ENCODE data around the gene CLEC16A.
"Not testable (repeated sequence)": the region's sequence is repeated elsewhere in the genome, so short reads cannot be mapped to it uniquely, and the experiment has no call there.

The CLEC16A gene

DNA sequence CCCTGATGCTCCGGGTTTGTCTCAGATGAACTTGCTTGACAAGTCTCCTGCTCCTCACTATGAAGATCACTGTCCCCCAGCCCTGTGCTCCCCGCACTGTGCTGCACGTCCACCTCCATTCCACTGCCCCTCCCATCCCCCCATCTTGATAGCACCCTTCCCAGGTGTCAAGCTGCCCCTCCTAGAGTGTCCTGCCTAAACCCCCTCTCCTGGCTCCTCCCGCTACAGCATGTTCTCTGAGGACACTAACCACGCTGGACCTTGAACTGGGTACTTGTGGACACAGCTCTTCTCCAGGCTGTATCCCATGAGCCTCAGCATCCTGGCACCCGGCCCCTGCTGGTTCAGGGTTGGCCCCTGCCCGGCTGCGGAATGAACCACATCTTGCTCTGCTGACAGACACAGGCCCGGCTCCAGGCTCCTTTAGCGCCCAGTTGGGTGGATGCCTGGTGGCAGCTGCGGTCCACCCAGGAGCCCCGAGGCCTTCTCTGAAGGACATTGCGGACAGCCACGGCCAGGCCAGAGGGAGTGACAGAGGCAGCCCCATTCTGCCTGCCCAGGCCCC, 20.6 kb upstream of the CLEC16A start:
- DNase-seq: no peak

DNA sequence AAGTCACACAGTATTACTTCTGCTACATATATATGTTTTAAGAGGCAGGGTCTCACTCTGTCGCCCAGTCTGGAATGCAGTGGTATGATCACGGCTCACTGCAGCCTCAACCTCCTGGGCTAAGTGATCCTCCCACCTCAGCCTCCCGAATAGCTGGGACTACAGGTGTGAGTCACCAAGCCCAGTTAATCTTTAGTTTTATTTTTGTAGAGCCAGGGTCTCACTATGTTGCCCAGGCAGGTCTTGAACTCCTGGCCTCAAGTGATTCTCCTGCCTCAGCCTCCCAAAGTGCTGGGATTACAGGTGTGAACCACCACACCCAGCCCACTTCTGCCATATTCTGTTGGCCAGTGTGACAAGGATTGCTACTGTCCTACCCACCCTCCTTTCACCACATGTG, 19.1 kb upstream of the CLEC16A start:
- not testable (repeated sequence) for DNase-seq

DNA sequence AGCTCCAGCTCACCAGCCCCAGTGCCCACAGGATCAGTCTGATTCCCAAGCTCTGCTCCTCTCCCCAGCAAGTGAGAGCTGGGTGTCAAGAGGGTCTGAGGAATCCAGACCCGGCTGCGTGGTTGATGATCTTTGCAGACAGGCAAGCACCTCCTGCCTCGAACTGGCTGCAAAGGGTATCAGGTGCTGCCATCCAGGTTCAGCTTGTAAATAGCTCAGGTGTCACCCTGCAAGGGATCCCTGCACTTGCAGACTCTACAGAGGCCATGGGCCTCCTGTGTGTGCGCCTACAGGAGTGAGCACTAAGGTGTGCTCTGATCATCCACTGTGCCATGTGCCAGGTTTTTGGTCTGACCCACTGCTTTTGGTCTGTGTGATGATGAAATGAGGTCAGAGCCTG, 18.3 kb upstream of the CLEC16A start:
- no peak for DNase-seq

DNA sequence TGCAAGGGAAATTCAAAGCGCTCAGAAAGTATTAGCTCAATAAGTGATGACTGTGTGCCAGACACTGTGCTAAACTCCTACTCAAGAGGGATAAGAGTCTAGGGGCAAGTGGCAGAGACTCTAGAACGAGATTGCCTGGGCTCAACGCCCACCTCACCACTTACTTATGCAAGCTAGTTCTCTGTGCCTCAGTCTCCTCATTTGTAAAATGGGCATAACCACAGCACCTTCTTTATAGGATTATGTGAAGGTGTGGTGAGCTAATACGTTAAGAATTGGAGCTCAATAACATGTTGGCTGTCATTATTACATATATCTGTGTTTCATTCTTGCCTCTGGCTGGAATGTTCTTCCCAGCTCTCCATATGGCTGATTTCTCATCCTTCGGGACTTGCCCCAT, 17.5 kb upstream of the CLEC16A start:
- no peak for DNase-seq

DNA sequence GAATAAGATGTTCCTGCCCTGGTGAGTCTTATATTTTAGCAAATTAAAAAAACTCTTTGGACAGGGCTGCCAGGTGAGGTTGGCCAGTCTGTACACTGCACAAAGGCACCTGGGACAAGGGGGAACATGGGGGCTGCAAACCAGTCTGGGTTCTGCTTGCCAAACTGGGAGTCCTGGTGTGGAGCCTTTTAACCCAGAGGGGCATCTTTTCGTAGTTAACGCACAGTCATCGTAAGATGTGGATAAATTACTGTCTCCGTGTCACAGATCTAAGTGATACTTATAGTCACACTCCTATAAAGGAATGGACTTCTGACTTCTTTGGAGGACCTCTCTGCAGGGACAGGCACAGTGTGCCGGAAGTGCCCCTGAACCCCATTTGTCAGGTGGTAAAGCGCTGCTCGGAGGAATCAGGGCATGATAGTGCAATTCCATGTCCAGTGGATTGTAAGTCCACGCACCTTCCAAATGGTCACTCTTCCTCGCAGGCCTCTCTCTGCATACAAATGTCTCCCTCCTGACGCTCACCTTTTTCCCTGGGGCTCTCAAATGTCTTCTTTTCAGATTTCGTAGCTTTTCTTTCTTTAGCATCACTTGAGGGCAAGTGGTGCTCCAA, 16.8 kb upstream of the CLEC16A start:
- DNase-seq: no peak

DNA sequence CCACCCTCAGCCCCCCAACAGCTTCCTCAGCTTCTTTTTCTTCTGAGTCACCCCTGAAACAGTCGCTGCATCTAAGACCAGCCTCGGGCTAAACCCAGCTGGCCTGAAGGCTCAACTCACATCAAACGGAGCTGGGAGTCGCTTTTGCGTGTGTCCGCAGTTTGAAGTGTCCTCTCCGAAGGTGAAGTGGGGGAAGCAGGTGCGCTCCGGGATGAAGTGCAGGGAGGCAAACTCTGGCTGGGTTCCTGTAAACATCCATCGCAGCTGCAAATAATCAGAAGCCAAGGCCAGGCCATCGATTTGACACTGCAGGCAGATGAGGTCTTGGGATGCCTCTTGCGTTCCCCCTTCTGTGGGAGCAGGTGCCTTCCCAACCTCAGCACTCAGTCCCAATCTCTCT, 15.3 kb upstream of the CLEC16A start:
- DNase-seq: peak; percentile 73

DNA sequence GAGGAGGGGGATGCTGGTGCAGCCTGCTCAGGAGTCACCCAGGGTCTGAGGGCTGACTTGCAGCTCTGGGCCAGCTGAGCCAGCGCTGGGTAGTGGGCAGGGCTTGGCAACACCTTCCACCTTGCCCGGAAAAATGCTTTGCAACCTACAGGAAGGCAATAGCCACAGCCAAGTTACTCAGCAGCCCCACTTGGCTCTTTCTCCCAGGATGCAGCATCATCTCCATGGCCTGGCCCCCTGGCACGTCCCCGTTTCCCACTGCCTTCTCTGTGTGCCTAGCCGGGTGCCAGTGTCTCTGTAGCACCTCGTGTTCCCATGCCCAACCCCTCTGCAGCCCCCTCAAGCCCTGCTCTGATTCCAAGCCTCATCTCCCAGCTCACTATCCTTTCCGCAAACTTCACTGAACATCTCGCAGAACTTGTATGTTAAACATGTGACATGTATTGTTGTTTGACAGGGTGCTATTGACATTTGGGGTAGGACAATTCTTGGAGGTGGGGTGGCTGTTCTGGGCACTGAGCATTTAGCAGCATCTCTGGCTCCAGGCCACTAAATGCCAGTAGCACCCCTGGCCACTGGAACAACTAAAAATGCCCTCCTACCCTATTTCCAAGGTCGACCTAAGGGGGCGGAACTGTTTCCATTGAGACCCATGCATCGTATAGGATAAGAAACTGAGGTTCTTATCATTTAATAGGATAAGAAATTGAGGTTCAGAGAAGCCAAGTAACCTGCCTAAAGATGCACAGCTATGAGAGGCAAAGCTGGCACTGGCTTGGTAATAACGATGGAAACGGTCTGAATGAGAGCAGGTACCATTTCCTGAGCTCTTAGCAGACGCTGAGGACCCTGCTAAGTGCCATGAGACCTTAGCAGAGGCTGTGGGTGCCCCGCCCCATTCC, 14.3 kb upstream of the CLEC16A start:
- peak; percentile 63 for DNase-seq

DNA sequence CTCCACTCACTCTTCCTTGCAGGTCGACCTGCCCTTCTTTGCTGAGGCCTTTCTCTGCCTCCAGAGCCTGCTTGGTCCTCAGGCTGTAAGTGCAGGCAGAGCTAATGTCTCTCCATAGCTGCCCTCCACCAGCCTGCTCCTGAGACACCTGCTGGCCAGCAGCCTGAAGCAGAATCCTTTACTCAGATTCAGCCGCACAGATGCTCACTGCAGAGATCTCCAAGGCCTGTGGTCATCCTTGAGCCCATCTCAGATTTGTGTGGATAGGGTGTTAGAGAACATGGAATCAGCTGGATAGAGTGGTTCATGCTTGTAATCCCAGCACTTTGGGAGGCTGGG, 13.6 kb upstream of the CLEC16A start:
- DNase-seq: no peak

DNA sequence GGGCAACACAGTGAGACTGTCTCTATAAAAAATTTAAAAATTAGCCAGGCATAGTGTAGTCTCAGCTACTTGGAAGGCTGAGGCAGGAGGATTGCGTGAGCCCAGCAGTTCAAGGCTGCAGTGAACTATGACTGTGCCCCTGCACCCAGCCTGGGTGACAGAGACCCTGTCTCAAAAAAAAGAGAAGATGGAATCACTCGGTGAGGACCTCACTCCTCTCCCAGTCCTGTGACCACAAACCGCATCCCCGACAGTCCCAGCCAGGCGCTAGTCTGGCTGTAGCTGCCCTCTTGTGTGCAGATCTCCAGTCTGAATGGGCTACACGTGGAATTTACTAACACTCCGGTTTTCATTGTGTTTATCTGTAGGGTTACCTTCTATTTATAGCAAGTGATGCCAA, 13.2 kb upstream of the CLEC16A start:
- DNase-seq: no peak

DNA sequence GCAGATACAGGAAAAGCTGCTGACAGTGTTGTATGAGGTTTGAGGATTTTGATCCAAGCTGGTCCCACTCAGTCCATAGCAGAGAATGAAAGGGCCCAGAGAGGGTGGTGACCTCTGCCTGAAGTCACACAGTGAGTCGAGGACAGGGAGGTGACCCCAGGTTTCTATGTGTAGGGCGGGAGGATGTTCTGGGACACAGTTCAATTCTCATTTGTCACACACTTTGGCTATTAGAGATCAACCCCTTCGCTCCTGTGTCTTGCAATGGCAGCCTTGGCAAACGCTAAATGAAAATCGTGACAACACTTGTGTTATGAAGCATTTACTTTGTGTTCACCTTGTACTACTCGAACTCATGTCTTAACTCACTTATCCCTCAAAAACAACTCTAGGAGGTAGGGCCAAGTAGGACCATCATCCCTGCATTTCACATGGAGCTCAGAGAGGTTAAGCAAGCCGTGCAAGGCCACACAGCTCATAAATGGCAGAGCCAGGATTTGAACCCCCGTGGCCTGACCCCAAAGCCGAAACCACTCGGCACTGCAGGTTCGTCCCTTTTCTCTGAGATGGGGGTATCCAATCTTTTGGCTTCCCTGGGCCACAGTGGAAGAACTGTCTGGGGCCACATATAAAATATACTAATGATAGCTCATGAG, 12.3 kb upstream of the CLEC16A start:
- DNase-seq: no peak

DNA sequence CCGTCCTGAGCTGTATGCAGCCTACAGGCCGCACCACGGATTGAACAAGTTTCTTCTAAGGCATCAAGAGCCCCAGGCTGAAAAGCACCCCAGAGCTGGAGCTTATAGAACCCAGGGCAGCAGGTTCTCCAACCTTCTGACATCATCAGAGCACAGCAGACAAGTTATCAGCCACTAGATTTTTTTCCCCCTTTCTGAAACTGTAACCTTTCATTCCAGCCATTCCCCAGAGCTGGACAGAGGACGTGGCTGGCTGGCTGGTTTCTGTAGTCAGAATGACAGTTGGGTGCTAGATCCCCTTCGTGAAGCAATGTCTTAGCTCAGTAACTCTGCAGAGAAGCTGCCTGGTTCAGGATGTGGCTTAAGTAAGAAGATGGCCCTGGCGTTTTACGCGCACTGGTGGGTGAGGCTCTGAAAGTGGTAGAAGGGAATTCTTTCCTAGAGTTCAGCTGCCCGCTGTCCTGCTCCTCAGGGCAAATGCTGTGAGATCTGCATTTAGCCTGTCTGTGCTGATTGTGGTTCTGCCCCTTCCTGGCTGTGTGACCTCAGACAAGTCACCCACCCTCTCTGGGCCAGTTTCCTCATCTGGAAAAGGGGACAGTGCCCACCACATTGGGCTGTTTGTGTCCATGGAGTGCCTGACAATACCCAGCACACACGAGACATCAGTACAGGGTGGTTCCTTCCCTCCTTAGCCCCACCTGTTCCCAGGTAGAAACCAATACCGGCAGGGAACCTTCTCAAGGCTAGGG, 11.2 kb upstream of the CLEC16A start:
- no peak for DNase-seq

DNA sequence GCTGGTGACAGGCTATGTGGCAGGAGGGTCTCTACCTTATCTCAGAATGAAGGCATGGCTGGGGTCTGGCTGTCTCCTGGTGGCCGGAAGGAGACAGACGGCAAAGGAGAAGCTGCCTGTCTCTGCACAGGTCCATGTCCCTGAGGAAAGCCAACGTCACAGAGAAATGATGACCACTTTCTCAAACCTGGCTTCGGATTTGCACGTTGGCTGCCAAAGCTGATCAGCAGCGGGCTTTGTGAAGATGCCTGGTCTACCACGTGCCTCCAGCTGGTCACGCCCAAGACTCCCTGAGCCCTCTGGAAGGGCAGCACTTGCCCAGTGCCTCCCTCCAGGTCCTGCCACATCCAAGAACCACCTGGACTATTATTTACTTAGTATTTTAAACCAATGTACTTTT, 10.5 kb upstream of the CLEC16A start:
- DNase-seq: peak; percentile 45

DNA sequence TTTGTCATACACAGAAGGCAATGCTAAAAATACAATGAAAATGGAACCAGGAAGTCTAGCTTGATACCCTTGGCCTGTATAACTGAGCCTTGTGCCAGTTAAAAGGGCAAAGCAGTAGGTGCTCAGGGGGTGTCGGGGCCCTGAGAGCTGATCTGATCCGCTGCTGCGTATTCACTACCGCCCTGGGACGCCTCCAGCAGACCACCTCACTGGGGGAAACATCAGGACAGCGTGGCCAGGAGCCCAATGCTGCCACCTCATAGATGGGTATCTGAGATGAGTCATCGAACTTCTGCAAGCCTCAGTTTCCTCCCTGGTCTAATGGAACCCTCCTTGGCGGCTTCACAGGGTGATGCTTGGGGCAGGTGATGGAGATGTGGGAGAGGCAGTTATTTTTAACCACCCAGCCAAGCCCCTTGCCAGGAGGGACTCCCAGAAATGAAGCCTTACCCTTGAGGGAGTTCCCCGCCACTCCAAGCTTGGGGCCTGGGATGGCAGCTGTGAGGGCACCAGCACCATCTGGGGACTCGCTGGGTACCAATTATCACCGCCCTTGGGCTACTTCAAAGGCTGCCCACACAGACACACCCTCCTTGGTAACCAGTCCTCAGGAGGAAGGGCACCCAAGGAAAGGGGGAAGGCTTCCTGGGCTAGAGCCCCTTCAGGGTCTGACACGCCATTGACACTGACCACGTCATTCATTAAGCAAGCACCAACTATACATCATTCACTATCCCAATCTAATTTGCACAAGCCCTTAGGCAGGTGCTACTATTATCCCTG, 9.8 kb upstream of the CLEC16A start:
- no peak for DNase-seq

DNA sequence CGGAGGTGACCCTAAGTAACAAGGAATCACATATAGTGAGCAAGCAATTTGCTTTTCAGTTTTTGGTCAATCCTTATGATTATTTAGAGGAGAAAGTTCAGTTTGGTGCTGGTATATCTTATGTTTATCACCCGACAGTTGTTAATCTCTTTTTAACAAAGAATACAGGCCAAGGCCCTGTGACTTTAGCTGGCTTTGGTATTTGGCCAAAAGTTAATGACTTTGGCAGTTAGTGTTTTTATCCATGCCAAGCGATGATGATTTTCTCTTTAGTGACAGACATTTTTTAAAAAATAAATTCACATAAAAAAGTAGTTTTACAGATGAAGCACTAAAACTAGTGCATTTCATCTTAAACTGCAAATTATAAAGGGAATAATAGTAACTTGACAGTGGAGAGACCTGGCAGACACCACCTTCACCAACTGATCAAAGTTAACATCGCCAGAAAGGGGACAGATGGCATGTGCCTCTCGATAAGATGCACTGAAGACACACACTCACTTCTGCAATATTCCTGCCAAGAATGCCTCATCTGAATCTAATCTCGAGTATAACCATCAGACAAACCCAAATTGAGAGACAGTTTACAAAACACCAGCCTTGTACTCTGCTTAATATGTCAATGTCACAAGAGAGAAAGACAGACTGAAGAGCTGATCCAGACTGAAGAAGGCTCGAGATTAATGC, 9.0 kb upstream of the CLEC16A start:
- no peak for DNase-seq

DNA sequence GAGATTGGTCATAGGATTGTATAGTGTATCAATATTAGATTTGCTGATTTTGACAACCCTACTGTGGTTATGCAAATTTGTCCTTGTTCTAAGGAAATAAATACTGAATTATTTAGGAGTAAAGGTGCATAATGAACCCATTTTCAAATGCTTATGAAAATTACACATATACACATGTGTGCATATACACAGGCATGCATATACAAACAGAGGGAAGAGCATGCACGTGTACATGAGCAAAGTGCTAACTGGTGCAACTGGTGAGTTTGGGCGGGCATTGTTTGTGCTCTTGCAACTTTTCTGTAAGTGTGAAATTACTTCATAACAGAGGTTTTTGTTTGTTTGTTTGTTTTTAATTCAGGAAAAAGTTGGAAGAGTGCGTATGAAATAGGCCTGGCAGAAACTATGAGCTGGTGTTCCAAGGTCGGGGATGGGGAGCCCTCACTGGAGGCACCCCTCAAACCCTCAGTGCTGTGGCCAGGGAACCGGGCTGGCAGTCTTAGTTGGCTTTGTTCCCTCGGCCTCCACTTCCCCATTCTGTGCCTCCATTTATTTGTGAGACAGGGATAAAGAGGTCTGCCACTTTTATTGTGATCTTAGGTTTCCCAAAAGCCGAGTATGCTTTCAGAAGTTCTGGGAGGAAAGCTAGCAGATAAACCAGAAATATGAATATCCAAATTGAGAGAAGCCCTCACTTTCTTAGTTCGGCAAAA, 7.9 kb upstream of the CLEC16A start:
- DNase-seq: no peak

DNA sequence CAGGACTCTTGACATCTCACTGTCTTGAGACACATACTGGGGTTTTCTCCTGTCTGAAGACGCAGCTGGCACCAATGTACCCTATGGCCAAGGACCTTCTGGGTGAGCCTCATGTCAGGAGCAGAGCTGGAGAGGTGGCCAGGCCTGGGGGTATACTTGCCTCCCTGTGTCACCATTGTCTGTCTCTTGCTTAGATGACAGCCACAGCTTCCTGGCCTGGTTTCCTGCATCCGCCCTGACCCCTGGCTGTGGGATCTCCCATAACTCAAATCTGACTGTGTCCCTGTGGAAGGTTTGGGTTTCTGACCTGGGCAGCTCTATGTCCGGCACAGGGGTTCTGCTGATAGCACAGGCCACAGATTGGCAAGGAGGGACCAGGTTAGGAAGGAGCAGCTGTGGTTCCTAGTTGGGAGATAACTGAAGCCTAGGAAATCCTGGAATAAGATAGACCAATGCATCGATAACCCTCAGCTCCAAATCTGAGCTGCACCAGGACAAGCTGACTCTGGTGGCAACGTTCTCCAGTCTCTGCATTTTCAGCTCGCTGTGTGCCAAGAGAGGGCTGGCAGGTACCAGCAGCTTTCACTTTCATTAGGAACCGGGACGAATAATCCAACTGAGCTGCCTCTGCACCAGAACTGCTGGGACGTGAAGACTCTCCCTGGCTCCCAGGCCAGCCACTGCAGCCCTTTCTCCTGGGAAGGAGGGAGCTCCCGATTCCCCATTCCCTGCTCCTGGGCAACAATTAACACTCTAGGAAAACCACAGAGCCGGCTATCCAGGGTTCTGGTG, 7.1 kb upstream of the CLEC16A start:
- no peak for DNase-seq

DNA sequence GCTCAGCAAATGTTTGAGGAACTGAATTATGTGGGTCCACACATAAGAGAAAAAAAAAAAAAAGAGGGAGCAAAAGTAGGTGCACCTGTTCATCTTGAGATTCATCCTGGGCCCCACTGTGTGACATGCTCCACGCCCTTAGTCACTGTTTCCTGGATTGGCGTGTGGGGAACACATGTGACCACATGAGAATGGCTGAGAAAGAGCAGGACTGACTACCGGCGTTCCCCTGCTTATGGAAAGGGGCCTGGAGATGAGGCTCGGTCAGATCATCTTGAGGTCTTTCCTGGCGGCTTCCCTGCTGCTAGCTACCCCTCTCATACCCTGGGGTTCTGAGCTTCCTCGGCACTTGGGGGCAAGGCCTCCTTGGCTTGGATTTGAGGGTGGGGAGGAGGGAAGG, 6.0 kb upstream of the CLEC16A start:
- DNase-seq: no peak

DNA sequence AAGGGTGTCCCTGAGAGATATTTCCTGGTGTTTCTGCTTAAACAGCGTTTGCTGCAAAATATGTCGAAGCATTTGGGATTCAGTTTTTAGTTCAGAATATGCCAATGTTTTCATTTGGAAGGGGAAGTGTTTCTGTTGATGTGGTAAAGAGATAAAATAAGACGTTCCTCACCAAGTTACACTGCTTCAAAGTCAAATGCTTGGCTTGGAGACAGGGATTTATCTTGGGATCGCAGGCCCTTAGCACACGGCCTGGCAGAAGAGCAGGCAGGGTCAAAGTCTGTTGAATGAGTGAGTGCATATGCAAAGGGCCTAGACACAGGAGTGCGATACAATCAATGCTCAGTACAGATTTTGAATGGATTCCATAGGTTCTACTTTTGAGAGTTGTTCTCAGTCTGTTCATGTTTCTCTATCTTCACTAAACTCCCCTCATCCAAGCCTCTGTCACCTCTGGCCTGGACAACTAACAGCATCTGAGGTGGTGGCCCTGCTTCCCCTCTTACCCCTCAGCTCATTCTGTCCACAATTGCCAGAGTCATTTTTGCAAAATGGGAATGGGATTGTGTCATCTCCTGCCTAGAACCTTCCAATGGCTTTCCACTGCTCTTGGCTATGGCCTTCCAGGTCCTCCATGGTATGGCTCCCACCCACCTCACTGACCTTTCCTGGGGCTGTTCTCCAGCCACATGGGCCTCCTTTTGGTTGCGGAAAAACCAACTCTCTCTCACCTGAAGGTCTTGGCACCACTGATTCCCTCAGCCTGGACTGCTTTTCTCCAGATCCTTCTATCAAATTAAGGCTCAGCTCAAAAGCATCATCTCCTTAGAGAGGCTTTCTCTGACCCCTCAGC, 5.3 kb upstream of the CLEC16A start:
- DNase-seq: no peak

DNA sequence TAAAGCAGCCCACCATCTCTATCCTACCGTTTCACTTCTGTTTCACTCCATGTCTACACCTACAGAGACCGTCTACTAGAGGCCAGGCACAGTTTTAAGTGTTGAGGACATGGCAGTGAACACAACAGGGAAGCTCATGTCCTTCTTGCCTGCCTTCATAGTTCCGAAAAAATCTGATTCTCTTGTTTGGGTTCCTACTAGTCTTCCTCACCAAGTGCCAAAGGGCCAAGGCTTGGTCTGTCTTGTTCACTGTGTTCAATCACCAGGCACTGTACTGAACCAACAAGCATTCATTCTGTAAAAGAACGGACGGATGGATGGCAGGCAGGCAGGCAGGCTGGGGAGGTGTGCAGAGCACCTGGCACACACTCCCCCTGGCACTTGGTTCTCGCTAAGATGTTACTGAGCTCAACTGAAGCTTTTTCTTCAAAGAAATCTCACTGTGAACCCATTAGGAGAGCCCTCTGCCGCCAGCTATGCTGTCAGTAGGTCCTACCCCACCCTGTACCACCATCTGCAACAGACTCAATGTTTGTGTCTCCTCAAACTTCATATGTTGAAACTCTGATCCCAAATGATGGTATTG, 4.6 kb upstream of the CLEC16A start:
- no peak for DNase-seq
